Hematopoietic multipotent progenitor cell treated with erythropoietin and hydrocortisone succinate and interleukin-3 and kit ligand, for 4 days (in vitro differentiated cells): ENCODE results near the gene PFKL.

Experiments used
- DNase-seq: peaks from one replicate; pipeline ENCODE4 v3.0.0-alpha.2; 2015

The PFKL gene

DNA sequence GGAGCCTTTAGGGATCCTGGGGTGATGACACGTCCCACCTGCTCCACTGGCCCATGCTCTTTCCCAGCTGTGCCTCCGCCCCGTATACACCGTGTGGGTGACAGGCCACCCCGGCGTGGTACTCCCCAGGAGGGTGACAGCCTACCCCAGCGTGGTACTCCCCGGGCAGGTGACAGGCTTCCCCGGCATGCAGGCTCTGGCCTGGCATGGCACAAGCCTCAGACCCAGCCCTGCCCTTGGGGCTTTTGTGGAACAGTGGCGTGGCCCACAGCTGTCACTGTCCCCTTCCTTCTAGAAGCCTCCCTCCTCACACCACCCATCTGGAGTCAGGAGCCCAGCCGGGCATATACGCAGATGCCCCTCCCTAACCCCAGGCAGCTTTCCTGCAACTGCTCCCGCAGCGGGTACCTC lies 4.7 kb upstream of the PFKL start:
- DNase-seq = peak; percentile 33

DNA sequence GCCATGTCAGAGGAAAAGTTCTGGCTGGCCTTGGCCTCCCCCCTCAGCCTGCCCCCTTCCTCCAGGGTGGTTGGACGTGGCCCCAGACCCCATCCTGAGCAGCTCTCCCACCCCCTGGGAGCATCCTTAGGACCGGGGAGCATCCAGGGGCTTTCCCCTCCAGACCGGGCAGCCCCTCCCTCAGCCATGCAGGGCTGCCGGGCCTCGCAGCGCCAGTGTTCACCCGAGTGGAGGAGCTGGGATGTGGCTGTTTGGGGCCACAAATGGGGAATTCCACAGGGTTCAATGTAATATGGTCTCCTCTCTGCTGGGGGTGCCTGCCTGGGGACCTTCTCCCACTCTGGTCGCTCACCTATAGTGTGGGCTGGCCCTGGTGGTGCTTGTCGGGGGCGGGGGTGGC lies 4.2 kb upstream of the PFKL start:
- DNase-seq = no peak

DNA sequence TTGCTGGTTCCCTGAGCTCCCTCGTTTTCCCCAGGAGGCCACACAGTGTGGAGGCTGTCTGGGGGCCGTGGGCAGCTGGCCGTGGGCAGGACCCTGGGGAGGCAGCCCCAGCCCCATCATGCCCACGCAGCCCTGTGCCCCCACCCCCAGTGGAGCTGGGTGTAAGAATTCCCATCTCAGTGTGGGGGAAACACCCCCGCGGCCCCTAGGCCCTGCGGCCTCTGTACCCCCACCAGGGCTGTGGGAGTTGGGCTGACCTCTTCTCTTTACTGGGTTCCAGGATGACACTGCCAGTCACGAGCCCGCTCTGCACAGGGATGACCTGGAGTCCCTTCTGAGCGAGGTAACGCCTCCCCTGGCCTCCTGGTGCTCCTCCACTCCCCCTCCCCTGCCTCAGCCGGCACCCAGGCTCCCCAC lies 3.7 kb upstream of the PFKL start:
- DNase-seq = no peak

DNA sequence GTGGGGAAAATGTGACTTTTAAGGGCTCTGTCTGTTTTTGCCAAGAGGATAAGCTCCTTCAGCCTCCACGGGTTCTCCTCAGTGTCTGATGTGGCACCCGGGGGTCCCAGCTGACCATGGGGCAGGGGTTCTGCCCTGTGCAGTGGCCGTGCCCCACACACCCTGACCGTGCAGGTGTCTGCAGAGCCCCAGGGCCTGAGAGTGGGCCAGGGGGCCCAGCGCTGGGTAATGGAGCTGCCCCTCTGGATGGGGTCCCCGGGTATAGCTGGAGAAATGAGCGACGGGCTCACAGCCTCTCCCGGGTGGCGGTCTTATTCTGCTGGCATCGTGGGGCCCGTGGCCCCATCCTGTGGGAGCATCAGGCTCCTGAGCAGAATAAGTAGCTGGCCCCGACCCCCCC lies 2.9 kb upstream of the PFKL start:
- DNase-seq = no peak

DNA sequence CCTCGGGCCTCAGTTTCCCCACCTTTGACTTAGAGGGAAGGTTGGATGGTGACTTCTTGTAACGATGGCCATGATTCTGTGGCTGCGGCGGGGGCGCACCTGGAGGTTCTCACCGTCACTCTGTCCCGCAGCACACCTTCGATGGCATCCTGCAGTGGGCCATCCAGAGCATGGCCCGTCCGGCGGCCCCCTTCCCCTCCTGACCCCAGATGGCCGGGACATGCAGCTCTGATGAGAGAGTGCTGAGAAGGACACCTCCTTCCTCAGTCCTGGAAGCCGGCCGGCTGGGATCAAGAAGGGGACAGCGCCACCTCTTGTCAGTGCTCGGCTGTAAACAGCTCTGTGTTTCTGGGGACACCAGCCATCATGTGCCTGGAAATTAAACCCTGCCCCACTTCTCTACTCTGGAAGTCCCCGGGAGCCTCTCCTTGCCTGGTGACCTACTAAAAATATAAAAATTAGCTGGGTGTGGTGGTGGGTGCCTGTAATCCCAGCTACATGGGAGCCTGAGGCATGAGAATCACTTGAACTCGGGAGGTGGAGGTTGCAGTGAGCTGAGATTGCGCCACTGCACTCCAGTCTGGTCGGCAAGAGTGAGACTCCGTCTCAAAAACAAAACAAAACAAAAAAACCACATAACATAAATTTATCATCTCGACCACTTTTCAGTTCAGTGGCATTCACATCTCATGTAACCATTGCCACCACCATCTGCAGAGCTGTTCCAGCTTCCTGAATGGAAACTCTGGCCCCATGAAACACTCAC lies 2.1 kb upstream of the PFKL start:
- DNase-seq = peak; percentile 91

DNA sequence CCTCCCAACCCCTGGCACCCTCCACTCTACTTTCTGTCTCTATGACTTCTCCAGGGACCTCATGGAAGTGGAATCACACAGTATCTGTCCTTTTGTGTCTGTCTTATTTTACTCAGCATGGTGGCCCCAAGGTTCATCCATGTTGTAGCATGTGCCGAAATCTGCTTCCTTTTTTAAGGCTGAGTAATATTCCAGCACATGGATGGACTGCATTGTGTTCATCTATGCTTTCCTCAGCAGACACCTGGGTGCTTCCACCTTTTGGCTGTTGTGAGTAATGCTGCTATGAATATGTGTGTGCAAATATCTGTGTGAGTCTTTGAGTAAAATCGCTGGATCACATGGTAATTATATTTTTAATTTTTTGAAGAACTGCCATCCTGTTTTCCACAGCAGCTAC lies 1.6 kb upstream of the PFKL start:
- DNase-seq = peak; percentile 52

DNA sequence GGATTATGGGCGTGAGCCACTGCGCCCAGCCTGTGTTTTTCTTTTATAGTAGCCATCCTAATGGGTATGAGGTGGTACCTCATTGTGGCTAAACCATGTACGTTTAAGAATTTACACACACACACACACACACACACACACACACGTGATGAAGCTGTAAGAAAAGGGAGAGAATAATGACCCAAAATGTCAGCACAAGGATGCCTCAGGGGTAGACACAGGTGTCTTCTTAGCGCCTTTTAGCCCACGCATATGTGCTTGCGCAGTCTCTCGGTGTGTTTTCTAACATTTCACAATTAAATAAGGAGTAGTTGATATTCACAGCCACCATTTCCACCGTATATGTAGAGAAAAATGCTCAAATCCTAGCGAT lies 782 bp upstream of the PFKL start:
- DNase-seq = peak; percentile 36

DNA sequence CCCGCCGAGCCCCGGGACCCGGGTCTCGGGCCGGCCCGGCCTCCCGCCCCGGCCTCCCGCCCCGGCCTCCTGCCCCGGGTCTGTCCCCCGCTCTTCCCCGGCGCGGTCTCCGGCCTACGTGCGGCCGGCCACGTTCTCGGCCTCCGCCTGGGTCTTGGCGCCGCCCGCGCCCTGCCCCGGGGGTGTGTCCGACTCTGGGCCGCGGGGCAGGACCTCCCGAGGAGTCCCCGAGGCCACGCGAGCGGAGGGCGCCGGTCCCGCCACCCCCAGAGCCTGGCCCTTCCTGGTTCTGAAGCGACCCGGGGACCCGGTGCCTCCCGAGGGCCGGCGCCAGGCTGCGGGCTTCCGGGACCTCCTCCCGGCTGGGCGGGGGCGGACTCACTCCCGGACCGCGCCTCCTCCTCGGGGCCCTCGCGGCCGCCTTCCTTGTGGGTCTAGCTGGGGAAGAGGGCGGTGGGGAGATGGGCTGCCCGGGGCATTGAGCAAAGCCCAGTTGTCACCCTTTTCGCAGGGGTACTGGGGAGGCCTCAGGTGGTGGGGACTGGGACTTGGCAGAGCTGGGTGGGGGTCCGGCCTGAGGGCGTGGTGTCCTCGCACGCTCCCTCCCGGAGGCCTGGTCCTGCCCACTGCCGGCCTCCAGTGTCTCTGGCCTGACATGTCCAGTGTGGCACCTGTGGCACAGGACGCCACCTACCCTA lies 558 bp downstream of the PFKL start:
- DNase-seq = peak; percentile 82

DNA sequence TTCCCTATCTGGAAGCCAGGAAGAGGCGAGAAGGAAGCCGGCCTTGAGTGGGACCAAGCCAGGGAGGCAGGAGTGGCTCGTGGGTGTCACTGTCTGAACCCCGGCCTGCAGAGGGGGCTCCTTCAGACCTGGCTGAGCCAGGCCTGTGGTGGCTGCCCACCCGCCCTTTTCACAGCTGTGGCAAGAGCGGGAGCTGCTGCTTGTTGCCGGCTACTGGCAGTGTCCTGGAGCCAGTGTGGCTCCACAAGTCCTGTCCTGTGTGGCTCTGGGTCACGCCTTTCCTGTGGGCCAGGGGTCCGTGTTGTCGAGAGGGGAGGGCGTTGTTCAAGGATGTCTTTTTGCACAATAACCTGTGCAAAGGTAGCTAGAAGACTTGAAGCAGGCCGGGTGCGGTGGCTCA lies 1.3 kb downstream of the PFKL start:
- DNase-seq = peak; percentile 28

DNA sequence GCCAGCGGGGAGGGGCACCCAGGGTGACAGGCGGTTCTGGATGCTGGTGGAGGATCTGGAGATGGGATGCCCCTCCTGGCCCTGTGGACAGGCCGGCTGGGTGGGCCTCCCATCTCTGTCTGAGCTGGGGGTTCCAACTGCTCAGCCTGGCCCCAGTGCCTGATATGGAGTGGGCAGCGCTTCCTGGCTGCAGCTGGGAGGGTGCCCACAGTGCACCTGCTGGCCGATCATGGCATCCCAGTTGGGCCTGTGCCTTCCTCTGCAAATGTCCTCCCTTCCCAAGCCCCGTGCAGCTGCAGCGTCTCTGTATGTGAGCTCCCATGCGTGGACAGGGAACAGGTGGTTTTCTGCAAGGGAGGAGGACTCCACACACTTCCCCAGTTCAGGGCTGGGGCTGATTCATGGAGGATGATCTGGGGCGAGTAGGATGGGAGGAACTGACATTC lies 2.1 kb downstream of the PFKL start:
- peak; percentile 27 for DNase-seq

DNA sequence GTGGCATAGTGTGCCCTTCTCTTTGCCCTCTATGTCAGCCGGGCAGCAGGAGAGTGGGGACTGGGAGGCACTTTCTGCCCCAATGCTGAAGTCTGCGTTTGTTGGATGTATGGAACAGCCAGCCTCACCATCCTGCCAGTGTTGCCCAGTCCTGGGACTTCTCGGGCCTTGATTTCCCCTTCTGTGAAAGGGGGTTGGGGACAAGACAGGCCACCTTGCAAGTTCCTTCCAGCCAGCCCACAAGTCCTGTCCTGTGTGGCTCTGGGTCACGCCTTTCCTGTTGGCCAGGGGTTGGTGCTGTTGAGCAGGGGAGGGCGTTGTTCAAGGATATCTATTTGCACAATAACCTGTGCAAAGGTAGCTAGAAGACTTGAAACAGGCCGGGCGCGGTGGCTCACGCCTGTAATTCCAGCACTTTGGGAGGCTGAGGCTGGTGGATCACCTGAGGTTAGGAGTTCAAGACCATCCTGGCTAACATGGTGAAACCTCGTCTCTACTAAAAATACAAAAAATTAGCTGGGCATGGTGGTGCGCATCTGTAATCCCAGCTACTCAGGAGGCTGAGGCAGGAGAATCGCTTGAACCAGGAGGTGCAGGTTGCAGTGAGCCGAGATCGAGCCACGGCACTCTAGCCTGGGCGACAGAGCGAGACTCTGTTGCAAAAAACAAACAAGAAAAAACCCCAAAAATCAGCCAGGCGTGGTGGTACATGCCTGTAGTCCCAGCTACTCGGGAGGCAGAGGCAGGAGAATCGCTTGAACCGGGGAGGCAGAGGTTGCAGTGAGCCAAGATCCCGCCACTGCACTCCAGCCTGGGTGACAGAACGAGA lies 2.9 kb downstream of the PFKL start:
- peak; percentile 37 for DNase-seq

DNA sequence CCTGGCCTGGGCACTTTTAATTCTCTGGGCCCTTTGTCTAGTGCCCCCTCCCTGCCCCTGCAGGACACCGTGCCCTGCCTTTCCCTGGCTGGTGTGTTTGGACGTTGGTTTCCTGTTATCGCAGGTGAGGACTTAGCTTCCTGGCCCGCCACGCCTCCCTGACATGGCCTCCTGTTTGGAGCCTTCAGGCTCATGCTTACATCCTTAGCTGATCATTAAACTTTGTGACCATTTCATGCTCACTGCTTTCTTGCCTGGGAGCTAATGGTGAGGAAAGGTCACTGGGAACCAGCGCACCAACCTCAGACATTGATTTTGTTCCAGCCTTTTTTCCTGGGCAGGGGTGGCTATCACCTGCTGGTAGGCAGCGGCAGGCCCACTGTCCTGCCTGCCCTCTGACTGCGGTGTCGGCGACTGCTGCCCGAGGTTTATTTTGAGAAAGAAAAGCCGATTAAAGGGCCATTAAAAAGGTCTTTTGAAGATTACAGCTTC lies 3.7 kb downstream of the PFKL start:
- no peak for DNase-seq

DNA sequence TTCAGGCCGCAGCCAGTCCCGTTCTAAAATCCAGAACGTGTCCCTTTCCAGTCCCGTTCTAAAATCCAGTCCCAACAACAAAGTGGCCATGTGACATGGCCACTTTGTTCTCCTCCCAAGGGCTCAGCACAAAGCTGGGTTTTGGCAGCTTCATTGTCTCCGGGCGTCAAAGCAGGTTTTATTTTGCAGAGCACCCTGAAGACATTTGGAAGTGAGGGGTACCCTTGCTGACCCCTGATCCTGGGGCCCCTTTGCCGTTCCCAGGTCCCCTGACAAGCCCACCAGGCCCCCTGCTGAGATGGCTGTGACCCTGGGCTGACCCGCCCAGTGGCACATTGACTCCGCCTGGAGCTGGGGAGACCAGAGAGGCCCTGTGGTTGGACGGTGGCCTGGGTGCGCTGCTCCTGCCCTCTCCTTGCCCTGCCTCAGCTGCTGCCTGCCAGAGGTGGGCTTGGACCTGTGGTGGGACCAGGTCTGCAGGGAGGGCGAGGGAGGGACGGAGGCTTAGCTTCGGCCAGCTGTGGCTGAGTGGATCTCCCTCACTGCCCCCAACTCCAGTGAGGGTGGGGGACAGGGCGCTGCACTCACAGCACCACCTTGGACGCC lies 4.3 kb downstream of the PFKL start:
- no peak for DNase-seq

DNA sequence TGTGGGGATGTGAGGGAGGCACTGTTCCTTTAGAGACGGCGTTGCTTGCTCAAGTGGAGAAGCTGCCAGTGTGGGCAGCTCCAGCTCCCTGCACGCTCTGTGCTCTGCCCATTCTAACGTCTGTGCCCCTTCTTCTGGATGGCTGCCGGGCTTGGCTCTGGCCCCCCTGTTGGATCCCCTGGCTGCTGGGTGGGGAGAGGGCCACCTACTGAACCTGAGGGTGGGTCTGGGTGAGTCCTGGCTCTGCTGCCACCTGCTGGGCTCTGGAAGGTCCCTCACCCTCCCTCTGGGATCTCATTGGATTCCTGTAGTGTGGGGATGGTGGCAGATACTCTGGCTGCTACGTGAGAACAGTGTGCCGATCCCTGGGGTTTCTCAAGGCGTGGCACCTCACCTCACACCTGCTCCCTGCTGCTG lies 5.0 kb downstream of the PFKL start:
- DNase-seq = peak; percentile 70

DNA sequence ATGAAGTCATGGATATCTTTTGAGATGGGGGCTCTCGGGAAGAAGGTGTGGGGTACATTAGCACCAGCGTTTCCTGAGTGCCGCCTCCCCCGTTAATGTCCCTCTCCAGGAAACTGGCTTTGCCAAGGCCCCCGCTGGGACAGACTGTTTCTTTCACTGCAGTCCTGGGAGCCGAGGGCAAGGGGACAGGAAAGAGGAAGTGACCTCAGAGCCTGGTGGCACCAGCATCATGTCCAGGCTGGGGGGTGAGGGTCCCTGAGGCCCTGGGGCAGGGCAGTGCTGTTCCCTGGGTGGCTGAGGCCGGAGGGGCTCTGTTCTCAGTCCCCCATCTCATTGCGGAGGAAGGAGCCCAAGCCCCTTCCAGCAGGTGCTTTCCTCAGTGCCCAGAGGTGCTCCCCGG lies 5.8 kb downstream of the PFKL start:
- no peak for DNase-seq

DNA sequence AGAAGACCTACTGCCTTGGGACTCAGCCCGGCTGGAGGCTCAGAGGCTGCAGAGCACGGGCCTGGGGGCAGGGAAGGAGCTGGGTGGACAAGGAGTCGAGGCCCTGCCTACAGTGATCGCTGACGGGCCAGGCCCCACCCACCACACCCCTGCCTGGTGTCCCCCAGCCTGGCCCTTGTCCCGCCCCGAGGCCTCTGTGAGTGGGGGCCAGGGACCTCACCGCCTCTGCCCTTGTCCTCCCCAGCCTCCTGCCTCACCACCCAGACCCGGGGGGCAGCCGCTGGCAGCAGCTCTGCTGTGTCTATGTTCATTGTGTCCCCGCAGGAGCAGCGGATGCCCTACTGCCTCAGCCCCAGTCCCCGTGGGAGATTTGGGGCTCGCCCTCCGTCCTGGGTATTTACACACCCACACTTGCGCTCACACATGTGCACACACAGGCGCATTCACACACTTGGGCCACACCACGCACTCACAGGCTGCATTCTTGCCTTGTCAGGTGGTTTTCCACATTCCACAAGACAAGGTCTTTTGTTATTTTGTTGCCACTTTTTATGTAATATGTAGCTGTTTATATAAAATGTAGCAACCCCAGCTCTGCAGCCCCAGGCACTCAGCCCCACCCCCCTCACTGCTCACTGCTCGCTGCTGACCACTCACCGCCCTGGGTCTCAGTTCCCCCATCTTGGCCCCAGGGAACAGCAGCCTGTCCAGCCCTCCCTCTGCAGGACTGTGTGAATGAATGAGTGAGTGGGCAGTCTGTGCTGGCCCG lies 7.3 kb downstream of the PFKL start:
- no peak for DNase-seq

DNA sequence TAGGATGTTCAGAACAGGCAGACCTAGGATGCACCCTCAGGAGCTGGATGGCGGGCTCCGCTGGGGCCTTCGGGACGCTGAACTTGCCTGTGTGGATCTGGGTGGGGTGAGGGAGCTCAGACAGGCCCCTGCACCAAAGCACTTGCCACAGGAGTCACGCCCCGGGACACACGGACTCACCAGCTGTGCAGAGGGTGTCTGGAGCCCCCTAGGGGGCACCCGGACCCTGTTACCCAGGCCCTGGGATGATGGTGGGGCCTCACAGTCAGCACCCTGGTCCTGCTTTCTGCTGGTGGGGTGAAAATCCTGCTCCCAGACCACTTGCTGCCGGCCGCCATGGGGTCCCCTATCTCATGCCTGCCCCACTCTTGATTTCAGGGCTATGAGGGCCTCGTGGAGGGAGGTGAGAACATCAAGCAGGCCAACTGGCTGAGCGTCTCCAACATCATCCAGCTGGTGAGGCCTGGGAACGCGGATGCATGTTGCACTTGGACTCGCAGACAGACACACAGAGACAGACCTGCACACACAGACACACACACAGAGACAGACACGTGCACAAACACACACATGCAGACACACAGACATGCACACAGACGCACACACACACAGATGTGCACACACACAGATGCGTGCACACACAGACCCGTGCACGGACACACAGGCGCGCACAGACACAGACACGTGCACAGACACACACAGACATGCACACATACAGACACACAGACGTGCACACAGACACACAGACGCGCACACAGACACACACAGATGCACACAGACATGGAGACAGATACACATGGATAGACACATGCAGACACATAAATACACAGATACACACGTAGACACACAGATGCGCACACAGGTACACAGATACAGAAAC lies 11.0 kb downstream of the PFKL start:
- no peak for DNase-seq

DNA sequence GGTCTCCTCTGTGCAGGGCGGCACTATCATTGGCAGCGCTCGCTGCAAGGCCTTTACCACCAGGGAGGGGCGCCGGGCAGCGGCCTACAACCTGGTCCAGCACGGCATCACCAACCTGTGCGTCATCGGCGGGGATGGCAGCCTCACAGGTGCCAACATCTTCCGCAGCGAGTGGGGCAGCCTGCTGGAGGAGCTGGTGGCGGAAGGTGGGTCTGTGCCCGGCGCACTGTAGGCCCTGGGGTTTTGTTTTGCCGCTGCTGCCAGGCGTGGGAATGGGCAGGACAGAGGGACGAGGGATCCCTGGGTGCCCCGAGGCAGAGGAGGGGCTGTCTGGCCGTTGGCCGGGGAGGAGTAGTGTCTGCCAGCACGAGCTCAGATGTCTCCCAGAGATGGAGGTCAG lies 12.2 kb downstream of the PFKL start:
- no peak for DNase-seq

DNA sequence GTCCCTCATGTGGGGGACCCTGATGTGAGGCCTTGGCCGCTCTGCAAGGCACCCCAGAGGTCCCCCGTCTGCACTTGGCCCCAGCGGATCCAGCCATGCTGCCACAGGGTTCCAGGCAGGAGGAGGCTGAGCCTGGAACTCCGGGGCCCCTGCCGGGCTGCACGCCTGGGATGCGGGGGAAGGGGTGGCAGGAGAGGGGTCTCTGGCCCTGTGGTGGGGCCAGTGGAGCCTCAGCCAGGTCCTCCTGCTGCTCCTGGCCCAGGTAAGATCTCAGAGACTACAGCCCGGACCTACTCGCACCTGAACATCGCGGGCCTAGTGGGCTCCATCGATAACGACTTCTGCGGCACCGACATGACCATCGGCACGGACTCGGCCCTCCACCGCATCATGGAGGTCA lies 12.9 kb downstream of the PFKL start:
- no peak for DNase-seq

DNA sequence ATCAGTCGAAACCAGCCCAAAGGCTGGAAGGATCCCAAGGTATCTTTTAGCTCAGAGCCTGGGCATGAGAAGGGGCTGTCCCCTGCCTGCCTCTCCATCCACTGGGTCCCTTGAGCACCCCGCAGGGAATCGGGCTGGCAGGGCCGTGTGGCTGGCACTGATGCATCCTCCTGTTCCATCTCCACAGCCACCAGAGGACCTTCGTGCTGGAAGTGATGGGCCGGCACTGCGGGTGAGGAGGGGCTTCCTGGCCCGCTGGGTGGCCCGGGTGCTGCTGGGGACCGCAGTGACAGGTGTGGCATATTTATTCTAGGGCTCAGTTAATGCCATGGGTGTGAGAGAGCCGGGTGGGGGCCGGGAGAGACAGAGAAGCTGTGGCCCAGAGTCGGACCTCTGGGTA lies 13.6 kb downstream of the PFKL start:
- no peak for DNase-seq

DNA sequence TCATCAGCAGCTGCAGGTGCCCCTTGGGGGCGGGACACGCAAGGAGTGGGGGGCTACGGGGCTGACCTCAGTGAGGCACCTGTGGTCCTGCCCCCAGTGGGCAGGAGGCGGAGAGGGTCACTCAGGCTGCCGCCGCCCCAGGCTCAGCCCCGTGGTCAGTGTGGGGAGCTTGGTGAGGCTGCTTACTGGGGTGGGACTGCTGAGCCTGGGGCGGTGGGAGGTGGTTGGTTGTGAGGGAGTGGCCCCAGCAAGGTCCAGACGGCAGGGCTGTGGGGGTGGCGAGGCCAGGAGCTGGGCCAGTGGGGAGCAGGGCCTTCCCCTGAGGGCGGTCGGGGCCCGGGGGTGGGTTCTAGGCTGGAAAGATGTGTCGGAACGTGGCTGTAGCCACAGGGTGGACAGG lies 14.3 kb downstream of the PFKL start:
- DNase-seq = no peak
